Activated gamma-delta T cell treated with Interleukin-2 at 50 U/mL for 16 hours (primary cell): ENCODE data around the gene IKBKE.

Experiments used
- DNase-seq: peaks from one replicate; pipeline ENCODE4 v3.0.0-alpha.2; 2020

IKBKE gene

GRCh38 chr1:206469933-206470691 is at the start of gene IKBKE:
Gene IKBKE, plus strand, starts transcription at chr1:206470476. Its CDS starts 2,752 bp downstream, at chr1:206473228.
- DNase-seq, result peak; percentile 35

- no peak for DNase-seq
These were observed 48.5 kb upstream of the IKBKE start for GRCh38 chr1:206421616-206422340.

DNA sequence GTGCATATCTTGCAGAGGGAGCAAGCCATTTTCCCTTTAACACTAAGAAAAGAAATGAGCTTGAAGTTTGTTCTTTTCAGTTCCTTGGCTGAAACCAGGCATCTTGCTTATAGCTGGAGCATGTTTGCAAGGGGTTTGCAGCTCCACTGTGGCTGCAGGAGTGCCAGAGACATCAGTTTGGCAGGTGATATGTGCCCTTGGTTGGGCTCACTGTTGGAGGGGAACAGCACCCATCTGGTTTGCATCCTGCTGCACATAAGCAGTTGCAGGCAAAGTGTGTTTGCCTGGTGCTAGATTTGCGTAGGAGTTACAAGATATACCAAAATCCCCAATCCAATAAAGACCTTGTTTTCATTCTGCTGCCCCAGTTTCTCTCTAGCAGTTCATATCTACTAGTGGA is 47.8 kb upstream of the IKBKE start:
- no peak for DNase-seq

DNA sequence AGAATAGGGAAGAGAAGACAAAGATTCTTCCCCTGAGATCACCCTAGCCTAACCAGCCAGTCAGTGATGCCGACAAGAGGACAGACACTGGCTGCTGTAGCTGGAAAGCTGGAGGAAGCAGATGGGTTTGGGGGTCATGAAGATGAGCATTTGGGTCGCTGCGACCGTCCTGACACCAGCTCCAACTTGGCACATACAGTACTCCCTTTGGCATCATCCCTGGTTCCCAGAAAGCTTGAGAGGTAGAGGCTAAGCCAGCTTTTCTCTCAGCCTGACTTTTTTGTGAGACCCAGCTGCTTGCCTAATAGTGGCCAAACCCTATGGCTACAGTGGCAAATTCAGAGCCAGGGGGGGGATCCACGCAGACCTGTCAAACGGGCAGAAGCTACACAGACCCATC is 43.0 kb upstream of the IKBKE start:
- no peak for DNase-seq

- DNase-seq, result no peak
These were observed 40.9 kb upstream of the IKBKE start for GRCh38 chr1:206429421-206429820.

GRCh38 chr1:206430031-206430983 is 40.0 kb upstream of the IKBKE start:
- DNase-seq, result no peak

GRCh38 chr1:206435445-206435844 is 34.8 kb upstream of the IKBKE start:
- DNase-seq, result no peak

- DNase-seq, result no peak
These were observed 31.7 kb upstream of the IKBKE start for GRCh38 chr1:206438554-206438953.

DNA sequence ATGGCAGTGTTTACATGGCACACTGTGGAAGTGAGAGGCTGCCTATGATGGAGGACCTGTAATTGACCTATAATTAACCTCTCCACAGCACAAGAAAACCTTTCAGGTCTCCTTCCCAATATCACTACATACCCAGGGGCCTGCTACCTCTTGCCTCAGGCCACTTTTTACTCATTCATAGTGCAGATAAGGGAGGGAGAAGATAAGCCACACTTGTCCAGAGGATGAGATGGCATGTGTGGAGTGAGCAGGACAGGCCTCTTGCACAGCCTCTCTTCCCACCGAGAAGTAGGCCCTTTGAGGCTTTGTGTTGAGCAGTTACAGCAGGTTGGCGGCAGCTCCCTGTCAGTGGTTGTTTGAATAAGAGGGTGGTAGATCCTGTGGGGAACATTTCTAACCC is 31.1 kb upstream of the IKBKE start:
- DNase-seq, result no peak

- DNase-seq, result no peak
These were observed 28.8 kb upstream of the IKBKE start for GRCh38 chr1:206441336-206441967.

GRCh38 chr1:206442101-206442500 is 28.2 kb upstream of the IKBKE start:
- DNase-seq, result no peak

- no peak for DNase-seq
These were observed 25.2 kb upstream of the IKBKE start for GRCh38 chr1:206445116-206445515.

DNA sequence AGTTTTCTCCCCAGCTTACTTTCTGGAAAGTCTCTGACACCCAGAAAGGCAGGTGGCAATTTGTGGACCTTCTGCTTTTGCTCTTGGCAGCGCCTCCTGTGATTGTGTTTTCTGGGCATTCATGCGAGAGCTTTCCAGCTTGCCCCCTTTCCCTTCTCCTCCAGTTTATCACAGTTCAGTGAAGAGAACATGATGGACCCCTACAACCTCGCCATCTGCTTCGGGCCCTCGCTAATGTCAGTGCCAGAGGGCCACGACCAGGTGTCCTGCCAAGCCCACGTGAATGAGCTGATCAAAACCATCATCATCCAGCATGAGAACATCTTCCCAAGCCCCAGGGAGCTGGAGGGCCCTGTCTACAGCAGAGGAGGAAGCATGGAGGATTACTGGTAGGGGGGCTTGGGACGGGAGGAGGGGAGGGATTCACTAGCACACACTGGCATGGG is 24.3 kb upstream of the IKBKE start:
- no peak for DNase-seq

DNA sequence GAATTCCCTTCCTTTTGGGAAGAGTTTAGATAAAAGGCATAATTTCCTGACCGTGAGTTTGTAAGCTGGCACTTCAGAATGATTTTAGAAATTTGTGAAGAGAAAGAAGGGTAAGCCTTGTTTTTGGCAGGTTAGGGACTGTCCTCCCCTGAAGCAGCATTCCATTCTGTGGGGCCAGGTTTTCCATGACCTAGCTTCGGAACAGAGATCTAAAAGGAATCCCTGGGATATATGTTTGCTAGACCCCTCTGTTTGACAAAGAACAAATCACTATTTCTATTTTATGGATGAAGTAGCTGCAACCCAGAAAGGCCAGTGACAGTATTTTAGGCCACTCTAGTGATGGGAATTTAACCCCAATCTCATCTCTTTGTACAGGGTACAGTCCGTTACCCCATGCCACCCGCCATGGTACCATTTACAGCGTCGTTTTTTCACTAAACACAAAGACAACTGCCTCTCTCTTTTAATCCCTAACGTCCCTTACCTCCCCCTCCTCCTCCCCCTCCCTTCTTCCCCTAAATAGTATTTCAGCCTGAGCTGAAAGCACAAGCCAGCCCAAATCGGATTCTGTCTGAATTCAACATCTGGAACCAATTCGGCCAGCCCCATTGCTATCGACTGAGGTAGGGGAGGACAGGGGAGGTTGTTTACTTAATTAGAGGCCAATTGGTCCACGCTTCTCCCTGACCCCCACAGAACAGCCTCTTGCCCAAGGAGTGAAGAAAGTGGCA is 23.4 kb upstream of the IKBKE start:
- DNase-seq, result no peak

- DNase-seq, result no peak
These were observed 22.9 kb upstream of the IKBKE start for GRCh38 chr1:206447422-206447765.

DNA sequence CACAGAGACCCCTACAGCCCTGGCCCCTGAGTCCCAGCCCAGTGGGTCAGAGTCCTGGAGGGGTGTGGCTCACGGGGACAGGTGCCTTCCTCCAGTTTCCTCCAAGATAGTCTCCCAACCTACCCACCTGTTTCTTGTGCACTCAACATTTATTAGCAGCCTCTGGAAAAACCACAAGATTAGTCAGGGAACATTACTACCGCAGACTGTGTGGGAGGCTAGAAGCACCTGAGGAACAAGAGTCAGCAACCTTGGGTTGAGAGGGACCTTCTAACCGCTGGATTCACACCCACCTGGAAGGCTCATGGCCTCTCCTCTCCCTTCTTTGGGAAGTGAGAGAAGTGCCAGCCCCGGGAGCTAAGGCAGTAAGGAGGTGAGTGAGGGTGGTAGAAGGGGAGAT is 22.5 kb upstream of the IKBKE start:
- no peak for DNase-seq

- no peak for DNase-seq
These were observed 21.8 kb upstream of the IKBKE start for GRCh38 chr1:206448471-206448870.

DNA sequence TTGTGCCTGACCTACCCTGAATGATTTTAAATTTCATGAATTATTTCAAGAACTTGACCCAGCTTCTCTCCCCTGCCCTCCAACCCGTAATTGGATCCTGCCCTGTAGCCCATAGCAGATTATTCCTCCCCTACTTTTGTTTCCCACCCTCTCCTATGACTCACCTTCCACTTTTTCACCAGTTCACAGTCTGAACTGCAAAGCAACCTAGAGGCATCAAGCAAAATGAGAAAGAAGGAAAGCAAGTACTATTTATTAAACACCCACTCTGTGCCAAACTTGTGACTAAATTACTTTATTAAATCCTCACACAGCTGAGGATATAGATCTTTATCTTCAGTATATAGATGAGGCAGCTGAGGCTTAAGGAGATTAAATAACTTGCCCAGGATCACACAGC is 20.7 kb upstream of the IKBKE start:
- no peak for DNase-seq

DNA sequence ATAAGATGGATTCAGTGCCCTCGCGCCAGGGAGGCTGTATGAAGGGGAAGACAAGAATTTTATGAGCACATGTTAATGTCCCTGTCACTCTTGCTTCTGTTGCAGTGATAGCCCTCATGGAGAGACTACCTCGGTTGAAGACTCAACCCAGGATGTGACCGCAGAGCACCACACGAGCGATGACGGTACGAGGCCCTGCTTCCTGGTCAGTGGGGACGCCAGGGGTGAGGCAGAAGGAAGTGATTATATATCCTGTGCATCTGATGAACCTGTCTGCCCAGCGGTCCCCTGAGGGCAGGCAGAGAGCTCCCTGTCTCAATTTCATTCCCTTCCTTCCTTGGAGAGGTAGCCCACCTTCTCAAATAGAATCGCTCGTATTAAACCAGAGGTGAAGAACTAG is 20.0 kb upstream of the IKBKE start:
- DNase-seq, result no peak

DNA sequence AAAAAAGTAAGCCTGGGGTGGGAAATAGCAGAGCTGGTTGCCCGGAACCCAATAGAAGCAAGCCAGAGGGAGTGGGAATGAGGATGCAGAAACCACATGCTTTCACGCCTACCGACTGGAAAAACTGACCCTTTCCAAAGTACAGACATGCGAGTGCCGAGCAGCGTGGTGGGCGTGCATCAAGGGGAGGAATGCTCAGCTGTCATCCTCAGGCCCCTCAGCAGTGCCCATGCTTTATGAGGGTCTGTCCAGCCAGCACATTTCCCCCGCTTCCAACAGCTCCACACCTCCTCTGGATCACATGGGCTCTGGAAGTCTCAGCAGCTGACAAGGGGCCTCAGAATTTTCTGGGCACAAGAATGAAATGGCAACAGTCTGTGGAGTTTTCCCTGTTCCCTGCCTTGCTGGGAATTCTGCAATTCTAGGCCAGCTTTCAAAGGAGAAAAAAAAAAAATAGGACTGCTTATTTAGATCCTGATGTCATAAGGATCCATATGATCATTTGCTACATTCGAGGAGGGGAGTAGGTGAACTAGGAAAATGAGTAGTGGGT is 19.1 kb upstream of the IKBKE start:
- no peak for DNase-seq

DNA sequence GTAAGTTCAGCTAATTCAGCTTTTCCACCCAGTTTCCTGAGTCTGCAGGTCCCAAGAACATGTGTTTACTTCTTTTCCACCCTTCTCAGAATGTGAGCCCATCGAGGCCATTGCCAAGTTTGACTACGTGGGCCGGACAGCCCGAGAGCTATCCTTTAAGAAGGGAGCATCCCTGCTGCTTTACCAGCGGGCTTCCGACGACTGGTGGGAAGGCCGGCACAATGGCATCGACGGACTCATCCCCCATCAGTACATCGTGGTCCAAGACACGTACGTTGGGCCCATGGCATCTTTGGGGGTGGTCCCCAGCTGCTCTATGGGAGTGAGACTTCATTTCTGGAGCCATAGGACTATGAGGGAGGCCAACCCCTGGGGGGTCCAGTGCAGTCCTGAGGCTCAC is 17.2 kb upstream of the IKBKE start:
- DNase-seq, result no peak

- no peak for DNase-seq
These were observed 15.0 kb upstream of the IKBKE start for GRCh38 chr1:206455289-206455665.
